ENCODE measurements around the gene SCN2B. TPM values are rescaled to one million over a fixed set of nuclear protein-coding genes. Genes with fewer than 3 reads are reported as not detected.

Gene SCN2B
- polyA plus RNA-seq, 1 donor from 2014 or later: 1.1 TPM

DNA sequence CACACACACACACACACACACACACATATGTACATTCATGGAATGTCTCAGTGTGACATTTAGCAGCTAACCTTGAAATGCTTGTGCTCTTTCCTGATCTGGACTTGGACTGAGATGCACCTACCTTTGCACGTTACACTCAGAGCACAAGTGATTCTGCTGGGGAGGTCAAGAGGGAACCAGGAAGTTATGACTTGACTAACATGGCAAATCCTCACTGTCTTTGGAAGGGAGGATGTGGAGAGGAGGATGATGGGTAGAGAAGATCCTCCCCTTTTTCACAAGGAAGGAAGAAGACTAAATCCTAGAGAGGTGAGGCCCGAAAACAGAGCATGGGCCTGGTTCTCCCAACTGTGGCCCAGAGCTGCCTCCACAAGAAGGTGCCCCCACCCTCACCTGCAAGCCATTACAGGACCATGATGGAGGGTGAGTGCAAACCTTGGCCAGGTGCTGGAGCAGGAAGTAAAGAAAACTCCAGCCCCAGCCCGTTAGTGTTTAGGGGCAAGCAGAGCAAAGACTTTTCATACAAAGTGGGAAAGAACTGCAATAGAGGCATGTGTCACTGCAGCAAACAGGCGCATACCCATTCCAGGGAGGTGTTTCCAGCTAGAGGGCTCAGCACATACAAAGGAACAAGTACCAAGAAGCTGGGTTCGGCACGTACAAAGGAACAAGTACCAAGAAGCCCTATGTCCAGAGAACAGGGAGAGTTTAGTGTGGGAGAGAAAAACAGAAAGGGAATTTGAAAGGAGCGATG lies 50.2 kb downstream of the SCN2B start:
- Histone ChIP-seq H3K27ac (ENCODE audit: low read length) (no peak overlapping the region), H2AFZ (ENCODE audit: low read depth, low read length) (no peak overlapping the region)

DNA sequence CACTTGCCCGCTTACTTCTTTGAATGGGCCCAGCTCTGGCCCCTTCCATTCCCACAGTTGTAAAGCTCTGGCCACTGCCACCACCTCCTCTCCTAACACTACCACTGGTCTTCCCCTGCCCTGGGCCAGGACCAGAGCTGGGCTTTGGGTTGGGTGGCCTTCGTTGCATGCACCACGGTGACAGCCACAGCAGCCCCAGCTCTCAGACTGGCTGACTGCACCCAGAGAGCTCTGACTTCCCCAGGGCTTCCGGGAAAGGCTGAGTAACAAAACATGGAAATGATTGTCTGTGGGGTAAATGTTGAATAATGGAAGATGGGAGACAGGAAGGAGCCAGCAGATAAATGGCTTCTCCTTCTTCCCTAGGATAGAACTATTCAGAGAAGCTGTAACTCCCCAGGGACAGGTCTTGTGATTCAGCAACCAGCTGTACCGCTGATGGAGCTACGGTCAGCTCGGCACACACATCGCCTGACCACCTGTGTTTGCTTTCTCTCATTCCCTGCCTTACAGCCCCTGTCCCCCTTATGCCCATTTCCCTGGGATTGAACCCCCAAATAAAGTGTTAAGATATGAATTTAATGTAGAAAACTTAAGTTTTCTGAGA lies 51.4 kb downstream of the SCN2B start:
- H2AFZ ChIP-seq (ENCODE audit: low read depth, low read length): no peak overlapping the region
- H4K20me1 ChIP-seq (ENCODE audit: insufficient read depth): no peaks in the 10 kb centered on the region

More for the DNA sequence above, 50.2 kb downstream of the SCN2B start:
- no peaks in the 10 kb centered on the region for H3K27me3 ChIP-seq (ENCODE audit: insufficient read depth, low read depth, low read length)
- no peaks in the 10 kb centered on the region for H3K36me3 ChIP-seq (ENCODE audit: insufficient read depth, low read length)
- no peak overlapping the region for H3K9ac ChIP-seq (ENCODE audit: low read length)
- no peaks in the 10 kb centered on the region for H3K9me3 ChIP-seq (ENCODE audit: low read length)
- no peaks in the 10 kb centered on the region for H3K9me2 ChIP-seq (ENCODE audit: insufficient read depth, low read length)
- H3K4me3 ChIP-seq (ENCODE audit: low read length): no peak overlapping the region
- H3K79me2 ChIP-seq (replicated peaks; ENCODE audit: insufficient read depth, low read length): no peaks in the 10 kb centered on the region
- H3F3A ChIP-seq (ENCODE audit: insufficient read depth, low read length, poor library complexity, severe bottlenecking): no peaks in the 10 kb centered on the region
- H3K4me2 ChIP-seq (ENCODE audit: low read length): no peak overlapping the region
- TF ChIP-seq EP300 (conservative IDR thresholded peaks at IDR 0.05; ENCODE audit: poor library complexity, severe bottlenecking) (no peak), SMC3 (conservative IDR thresholded peaks at IDR 0.05; ENCODE audit: poor library complexity) (no peak)
- H4K20me1 ChIP-seq (ENCODE audit: insufficient read depth): no peaks in the 10 kb centered on the region

DNA sequence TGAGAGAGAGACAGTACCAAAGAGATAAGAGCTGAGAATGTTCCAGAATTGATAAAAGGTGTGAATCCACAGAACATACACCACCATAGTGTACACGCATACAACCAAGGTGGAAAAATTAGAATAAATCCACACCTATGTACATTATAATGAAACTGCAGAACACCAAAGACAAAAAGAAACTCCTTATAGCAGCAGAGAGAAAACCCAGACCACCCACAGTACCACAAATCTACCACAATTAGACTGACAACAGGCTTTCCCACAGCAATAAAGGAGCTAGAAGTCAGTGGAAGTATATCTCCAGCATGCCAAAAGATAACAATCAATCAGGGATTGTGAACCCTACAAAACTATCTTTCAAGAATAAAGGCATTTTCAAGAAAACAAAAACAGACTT lies 55.6 kb downstream of the SCN2B start:
- Histone ChIP-seq H3K4me2 (ENCODE audit: low read length) (no peak overlapping the region), H3K9ac (ENCODE audit: low read length) (no peak overlapping the region), H3F3A (ENCODE audit: insufficient read depth, low read length, poor library complexity, severe bottlenecking) (no peaks in the 10 kb centered on the region), H4K20me1 (ENCODE audit: insufficient read depth) (no peaks in the 10 kb centered on the region), H3K27ac (ENCODE audit: low read length) (no peak overlapping the region), H3K36me3 (ENCODE audit: insufficient read depth, low read length) (no peaks in the 10 kb centered on the region), H2AFZ (ENCODE audit: low read depth, low read length) (no peak overlapping the region), H3K4me3 (ENCODE audit: low read length) (no peak overlapping the region), H3K27me3 (ENCODE audit: insufficient read depth, low read depth, low read length) (no peaks in the 10 kb centered on the region), H3K79me2 (replicated peaks; ENCODE audit: insufficient read depth, low read length) (no peaks in the 10 kb centered on the region), H3K9me2 (ENCODE audit: insufficient read depth, low read length) (no peaks in the 10 kb centered on the region), H3K9me3 (ENCODE audit: low read length) (no peaks in the 10 kb centered on the region)
- TF ChIP-seq, protein P1, sequence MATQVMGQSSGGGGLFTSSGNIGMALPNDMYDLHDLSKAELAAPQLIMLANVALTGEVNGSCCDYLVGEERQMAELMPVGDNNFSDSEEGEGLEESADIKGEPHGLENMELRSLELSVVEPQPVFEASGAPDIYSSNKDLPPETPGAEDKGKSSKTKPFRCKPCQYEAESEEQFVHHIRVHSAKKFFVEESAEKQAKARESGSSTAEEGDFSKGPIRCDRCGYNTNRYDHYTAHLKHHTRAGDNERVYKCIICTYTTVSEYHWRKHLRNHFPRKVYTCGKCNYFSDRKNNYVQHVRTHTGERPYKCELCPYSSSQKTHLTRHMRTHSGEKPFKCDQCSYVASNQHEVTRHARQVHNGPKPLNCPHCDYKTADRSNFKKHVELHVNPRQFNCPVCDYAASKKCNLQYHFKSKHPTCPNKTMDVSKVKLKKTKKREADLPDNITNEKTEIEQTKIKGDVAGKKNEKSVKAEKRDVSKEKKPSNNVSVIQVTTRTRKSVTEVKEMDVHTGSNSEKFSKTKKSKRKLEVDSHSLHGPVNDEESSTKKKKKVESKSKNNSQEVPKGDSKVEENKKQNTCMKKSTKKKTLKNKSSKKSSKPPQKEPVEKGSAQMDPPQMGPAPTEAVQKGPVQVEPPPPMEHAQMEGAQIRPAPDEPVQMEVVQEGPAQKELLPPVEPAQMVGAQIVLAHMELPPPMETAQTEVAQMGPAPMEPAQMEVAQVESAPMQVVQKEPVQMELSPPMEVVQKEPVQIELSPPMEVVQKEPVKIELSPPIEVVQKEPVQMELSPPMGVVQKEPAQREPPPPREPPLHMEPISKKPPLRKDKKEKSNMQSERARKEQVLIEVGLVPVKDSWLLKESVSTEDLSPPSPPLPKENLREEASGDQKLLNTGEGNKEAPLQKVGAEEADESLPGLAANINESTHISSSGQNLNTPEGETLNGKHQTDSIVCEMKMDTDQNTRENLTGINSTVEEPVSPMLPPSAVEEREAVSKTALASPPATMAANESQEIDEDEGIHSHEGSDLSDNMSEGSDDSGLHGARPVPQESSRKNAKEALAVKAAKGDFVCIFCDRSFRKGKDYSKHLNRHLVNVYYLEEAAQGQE (IDR thresholded peaks at IDR 0.05; ENCODE audit: borderline replicate concordance): no peak
- no peak for TF ChIP-seq MXI1 (conservative IDR thresholded peaks at IDR 0.05; ENCODE audit: poor library complexity, severe bottlenecking)
- TF ChIP-seq, protein P2, sequence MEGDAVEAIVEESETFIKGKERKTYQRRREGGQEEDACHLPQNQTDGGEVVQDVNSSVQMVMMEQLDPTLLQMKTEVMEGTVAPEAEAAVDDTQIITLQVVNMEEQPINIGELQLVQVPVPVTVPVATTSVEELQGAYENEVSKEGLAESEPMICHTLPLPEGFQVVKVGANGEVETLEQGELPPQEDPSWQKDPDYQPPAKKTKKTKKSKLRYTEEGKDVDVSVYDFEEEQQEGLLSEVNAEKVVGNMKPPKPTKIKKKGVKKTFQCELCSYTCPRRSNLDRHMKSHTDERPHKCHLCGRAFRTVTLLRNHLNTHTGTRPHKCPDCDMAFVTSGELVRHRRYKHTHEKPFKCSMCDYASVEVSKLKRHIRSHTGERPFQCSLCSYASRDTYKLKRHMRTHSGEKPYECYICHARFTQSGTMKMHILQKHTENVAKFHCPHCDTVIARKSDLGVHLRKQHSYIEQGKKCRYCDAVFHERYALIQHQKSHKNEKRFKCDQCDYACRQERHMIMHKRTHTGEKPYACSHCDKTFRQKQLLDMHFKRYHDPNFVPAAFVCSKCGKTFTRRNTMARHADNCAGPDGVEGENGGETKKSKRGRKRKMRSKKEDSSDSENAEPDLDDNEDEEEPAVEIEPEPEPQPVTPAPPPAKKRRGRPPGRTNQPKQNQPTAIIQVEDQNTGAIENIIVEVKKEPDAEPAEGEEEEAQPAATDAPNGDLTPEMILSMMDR (IDR thresholded peaks at IDR 0.05; ENCODE audit: poor library complexity, severe bottlenecking): no peak
- TF ChIP-seq RAD21 (conservative IDR thresholded peaks at IDR 0.05): no peak
- no peak for TF ChIP-seq EP300 (conservative IDR thresholded peaks at IDR 0.05; ENCODE audit: poor library complexity, severe bottlenecking)
- no peak for TF ChIP-seq EZH2 (IDR thresholded peaks at IDR 0.05; ENCODE audit: borderline replicate concordance, insufficient read depth, low read length, poor library complexity, severe bottlenecking)
- TF ChIP-seq POLR2AphosphoS5 (IDR thresholded peaks at IDR 0.05): no peak
- TF ChIP-seq TAF1 (IDR thresholded peaks at IDR 0.05; ENCODE audit: low read depth): no peak
- no peak for TF ChIP-seq SMC3 (conservative IDR thresholded peaks at IDR 0.05; ENCODE audit: poor library complexity)

More for the DNA sequence above, 51.4 kb downstream of the SCN2B start:
- Histone ChIP-seq H3F3A (ENCODE audit: insufficient read depth, low read length, poor library complexity, severe bottlenecking) (no peaks in the 10 kb centered on the region), H3K36me3 (ENCODE audit: insufficient read depth, low read length) (no peaks in the 10 kb centered on the region), H3K9me2 (ENCODE audit: insufficient read depth, low read length) (no peaks in the 10 kb centered on the region), H3K79me2 (replicated peaks; ENCODE audit: insufficient read depth, low read length) (no peaks in the 10 kb centered on the region), H3K9me3 (ENCODE audit: low read length) (no peaks in the 10 kb centered on the region), H3K4me2 (ENCODE audit: low read length) (no peak overlapping the region), H3K9ac (ENCODE audit: low read length) (no peak overlapping the region), H3K4me3 (ENCODE audit: low read length) (no peak overlapping the region), H3K27ac (ENCODE audit: low read length) (no peak overlapping the region), H3K27me3 (ENCODE audit: insufficient read depth, low read depth, low read length) (no peaks in the 10 kb centered on the region)
- no peak for TF ChIP-seq EP300 (conservative IDR thresholded peaks at IDR 0.05; ENCODE audit: poor library complexity, severe bottlenecking)

All from neural cell (in vitro differentiated cells).